Ishikawa (cell line): ENCODE data around the gene MROH7.

ENCODE experiments used
- CEBPB ChIP-seq: IDR thresholded peaks from 2 replicates; pipeline ENCODE4 v1.6.1; 2012
- CREB1 ChIP-seq: IDR thresholded peaks from 2 replicates; pipeline ENCODE4 v1.6.1; 2012; ENCODE audit warnings: low read depth
- EGR1 ChIP-seq: IDR thresholded peaks from 2 replicates; pipeline ENCODE4 v1.6.1; 2012
- EP300 ChIP-seq: IDR thresholded peaks from 2 replicates; pipeline ENCODE4 v1.6.1; 2012; ENCODE audit warnings: borderline replicate concordance
- FOXM1 ChIP-seq: IDR thresholded peaks from 2 replicates; pipeline ENCODE4 v1.6.1; 2012; ENCODE audit warnings: low read depth, borderline replicate concordance
- MAX ChIP-seq: IDR thresholded peaks from 2 replicates; pipeline ENCODE4 v1.6.1; 2012
- NFIC ChIP-seq: IDR thresholded peaks from 2 replicates; pipeline ENCODE4 v1.6.1; 2012
- RAD21 ChIP-seq: IDR thresholded peaks from 2 replicates; pipeline ENCODE4 v1.6.1; 2012; ENCODE audit warnings: low read depth
- REST ChIP-seq: IDR thresholded peaks from 2 replicates; pipeline ENCODE4 v1.6.1; 2012; ENCODE audit warnings: low read depth, mild to moderate bottlenecking
- TAF1 ChIP-seq: IDR thresholded peaks from 2 replicates; pipeline ENCODE4 v1.6.1; 2012; ENCODE audit warnings: low read depth, mild to moderate bottlenecking
- TCF12 ChIP-seq: IDR thresholded peaks from 2 replicates; pipeline ENCODE4 v1.6.1; 2012; ENCODE audit warnings: low read depth
- TEAD4 ChIP-seq: IDR thresholded peaks from 2 replicates; pipeline ENCODE4 v1.6.1; 2012
- USF1 ChIP-seq: IDR thresholded peaks from 2 replicates; pipeline ENCODE4 v1.6.1; 2012
- YY1 ChIP-seq: IDR thresholded peaks from 2 replicates; pipeline ENCODE4 v1.6.1; 2012; ENCODE audit warnings: low read depth
- ZBTB7A ChIP-seq: IDR thresholded peaks from 2 replicates; pipeline ENCODE4 v1.6.1; 2012; ENCODE audit warnings: low read depth

MROH7 gene

GRCh38 chr1:54640863-54641836 is at the start of gene MROH7:
Gene MROH7 (plus strand): TSS chr1:54641786. CDS start chr1:54652927, 11,141 bp downstream.
- TF ChIP-seq ZBTB7A (no peak), TEAD4 (no peak), MAX (no peak), TCF12 (no peak), EP300 (no peak), FOXM1 (no peak), EGR1 (no peak), CEBPB (no peak), YY1 (no peak), NFIC (no peak), TAF1 (no peak), RAD21 (no peak), REST (no peak)

GRCh38 chr1:54593571-54594160 is 47.9 kb upstream of the MROH7 start:
- TF ChIP-seq CEBPB: no peak
- TF ChIP-seq TAF1: no peak
- TF ChIP-seq FOXM1: no peak
- no peak for TF ChIP-seq MAX
- TF ChIP-seq CREB1: no peak
- no peak for TF ChIP-seq EGR1
- no peak for TF ChIP-seq RAD21
- no peak for TF ChIP-seq EP300
- no peak for TF ChIP-seq REST
- TF ChIP-seq NFIC: no peak
- no peak for TF ChIP-seq TCF12
- TF ChIP-seq ZBTB7A: no peak
- no peak for TF ChIP-seq USF1
- TF ChIP-seq TEAD4: no peak
- no peak for TF ChIP-seq YY1

GRCh38 chr1:54594463-54594862 is 47.1 kb upstream of the MROH7 start:
- TF ChIP-seq MAX (no peak), TAF1 (no peak)

GRCh38 chr1:54595956-54596498 is 45.6 kb upstream of the MROH7 start:
- TF ChIP-seq USF1 (no peak), MAX (no peak), FOXM1 (no peak), NFIC (no peak), REST (no peak), YY1 (no peak), RAD21 (no peak), TEAD4 (no peak), CEBPB (no peak)
